NB4 (cell line): ENCODE measurements around the gene ELOVL1.

Experiments used
- DNase-seq: peaks from one replicate; pipeline ENCODE4 v3.0.0; 2010; ENCODE audit warnings: low read depth
- H3K4me3 ChIP-seq: one replicate; pipeline ENCODE4 v1.5.1; 2011; ENCODE audit warnings: mild to moderate bottlenecking, low read depth, low read length, moderate library complexity
- MYC ChIP-seq: IDR thresholded peaks from 2 replicates; pipeline ENCODE4 v1.6.1; 2011; ENCODE audit warnings: low read depth, low read length
- POLR2A ChIP-seq: IDR thresholded peaks from 2 replicates; pipeline ENCODE4 v1.6.1; 2011; ENCODE audit warnings: mild to moderate bottlenecking; ENCODE audit not compliant: insufficient read length; ENCODE audit errors: extremely low read depth
- TF ChIP-seq, protein P1 (sequence below): IDR thresholded peaks from one replicate; pipeline ENCODE4 v1.5.1; 2012; ENCODE audit warnings: low read depth, low read length
- TF ChIP-seq, protein P2 (sequence below): IDR thresholded peaks from 2 replicates; pipeline ENCODE4 v1.6.1; 2011; ENCODE audit warnings: low read depth, low read length

The ELOVL1 gene

GRCh38 chr1:43346636-43347035, 21.2 kb downstream of the ELOVL1 start:
- TF ChIP-seq, protein P1, sequence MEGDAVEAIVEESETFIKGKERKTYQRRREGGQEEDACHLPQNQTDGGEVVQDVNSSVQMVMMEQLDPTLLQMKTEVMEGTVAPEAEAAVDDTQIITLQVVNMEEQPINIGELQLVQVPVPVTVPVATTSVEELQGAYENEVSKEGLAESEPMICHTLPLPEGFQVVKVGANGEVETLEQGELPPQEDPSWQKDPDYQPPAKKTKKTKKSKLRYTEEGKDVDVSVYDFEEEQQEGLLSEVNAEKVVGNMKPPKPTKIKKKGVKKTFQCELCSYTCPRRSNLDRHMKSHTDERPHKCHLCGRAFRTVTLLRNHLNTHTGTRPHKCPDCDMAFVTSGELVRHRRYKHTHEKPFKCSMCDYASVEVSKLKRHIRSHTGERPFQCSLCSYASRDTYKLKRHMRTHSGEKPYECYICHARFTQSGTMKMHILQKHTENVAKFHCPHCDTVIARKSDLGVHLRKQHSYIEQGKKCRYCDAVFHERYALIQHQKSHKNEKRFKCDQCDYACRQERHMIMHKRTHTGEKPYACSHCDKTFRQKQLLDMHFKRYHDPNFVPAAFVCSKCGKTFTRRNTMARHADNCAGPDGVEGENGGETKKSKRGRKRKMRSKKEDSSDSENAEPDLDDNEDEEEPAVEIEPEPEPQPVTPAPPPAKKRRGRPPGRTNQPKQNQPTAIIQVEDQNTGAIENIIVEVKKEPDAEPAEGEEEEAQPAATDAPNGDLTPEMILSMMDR = no peak
- no peak for TF ChIP-seq MYC
- TF ChIP-seq, protein P2, sequence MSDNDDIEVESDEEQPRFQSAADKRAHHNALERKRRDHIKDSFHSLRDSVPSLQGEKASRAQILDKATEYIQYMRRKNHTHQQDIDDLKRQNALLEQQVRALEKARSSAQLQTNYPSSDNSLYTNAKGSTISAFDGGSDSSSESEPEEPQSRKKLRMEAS = no peak
- TF ChIP-seq POLR2A = no peak
- H3K4me3 ChIP-seq = no peak overlapping the region
- no peak for DNase-seq

- no peak overlapping the region for H3K4me3 ChIP-seq
- DNase-seq = no peak
- TF ChIP-seq POLR2A (no peak), MYC (no peak)
- TF ChIP-seq, protein P2 = no peak
- TF ChIP-seq, protein P1 = no peak
Measured at GRCh38 chr1:43345120-43345519, 22.7 kb downstream of the ELOVL1 start.

- TF ChIP-seq POLR2A = no peak
- TF ChIP-seq MYC = no peak
- TF ChIP-seq, protein P2 = no peak
- TF ChIP-seq, protein P1 = no peak
- H3K4me3 ChIP-seq = no peak overlapping the region
- DNase-seq = no peak
Measured at GRCh38 chr1:43344267-43344850, 23.5 kb downstream of the ELOVL1 start.

- no peak overlapping the region for H3K4me3 ChIP-seq
- TF ChIP-seq, protein P1 = no peak
- TF ChIP-seq, protein P2 = no peak
- no peak for TF ChIP-seq MYC
- no peak for TF ChIP-seq POLR2A
- no peak for DNase-seq
Measured at GRCh38 chr1:43340559-43340958, 27.3 kb downstream of the ELOVL1 start.

- H3K4me3 ChIP-seq = no peak overlapping the region
- TF ChIP-seq MYC (no peak), POLR2A (no peak)
- TF ChIP-seq, protein P2 = no peak
- TF ChIP-seq, protein P1 = no peak
- DNase-seq = no peak
Measured at GRCh38 chr1:43339584-43340232, 28.1 kb downstream of the ELOVL1 start.

DNA sequence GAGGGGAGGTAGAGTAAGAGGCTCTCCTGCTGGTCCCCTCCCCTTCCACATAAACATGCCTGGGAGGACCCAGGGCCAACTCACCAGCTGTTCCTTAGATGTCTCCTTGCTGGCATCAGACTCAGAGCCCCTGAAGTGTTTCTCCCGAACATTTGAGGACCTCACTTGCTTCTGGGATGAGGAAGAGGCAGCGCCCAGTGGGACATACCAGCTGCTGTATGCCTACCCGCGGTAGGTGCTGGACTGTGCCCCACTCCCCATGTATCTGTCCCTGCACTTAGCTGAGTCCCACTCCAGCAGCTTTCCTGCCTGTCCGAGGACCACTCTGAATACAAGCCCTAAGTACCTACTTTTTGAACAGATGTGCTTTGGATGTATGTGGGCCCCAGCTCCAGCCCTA, 29.8 kb downstream of the ELOVL1 start:
- H3K4me3 ChIP-seq = no peak overlapping the region
- TF ChIP-seq, protein P1 = no peak
- TF ChIP-seq, protein P2 = no peak
- TF ChIP-seq POLR2A (no peak), MYC (no peak)
- DNase-seq = no peak
